ENCODE data around the gene SND1.

SND1 gene

GRCh38 chr7:127996253-127997071 is 344.5 kb downstream of the SND1 start:
- TF ChIP-seq, protein P1, sequence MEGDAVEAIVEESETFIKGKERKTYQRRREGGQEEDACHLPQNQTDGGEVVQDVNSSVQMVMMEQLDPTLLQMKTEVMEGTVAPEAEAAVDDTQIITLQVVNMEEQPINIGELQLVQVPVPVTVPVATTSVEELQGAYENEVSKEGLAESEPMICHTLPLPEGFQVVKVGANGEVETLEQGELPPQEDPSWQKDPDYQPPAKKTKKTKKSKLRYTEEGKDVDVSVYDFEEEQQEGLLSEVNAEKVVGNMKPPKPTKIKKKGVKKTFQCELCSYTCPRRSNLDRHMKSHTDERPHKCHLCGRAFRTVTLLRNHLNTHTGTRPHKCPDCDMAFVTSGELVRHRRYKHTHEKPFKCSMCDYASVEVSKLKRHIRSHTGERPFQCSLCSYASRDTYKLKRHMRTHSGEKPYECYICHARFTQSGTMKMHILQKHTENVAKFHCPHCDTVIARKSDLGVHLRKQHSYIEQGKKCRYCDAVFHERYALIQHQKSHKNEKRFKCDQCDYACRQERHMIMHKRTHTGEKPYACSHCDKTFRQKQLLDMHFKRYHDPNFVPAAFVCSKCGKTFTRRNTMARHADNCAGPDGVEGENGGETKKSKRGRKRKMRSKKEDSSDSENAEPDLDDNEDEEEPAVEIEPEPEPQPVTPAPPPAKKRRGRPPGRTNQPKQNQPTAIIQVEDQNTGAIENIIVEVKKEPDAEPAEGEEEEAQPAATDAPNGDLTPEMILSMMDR (IDR thresholded peaks at IDR 0.05; ENCODE audit: low read depth, low read length): no peak
- no peak overlapping the region for H3K4me3 ChIP-seq (ENCODE audit: low read depth, low read length)

- TF ChIP-seq, protein P1 (IDR thresholded peaks at IDR 0.05; ENCODE audit: low read depth, low read length): no peak
- no peak overlapping the region for H3K4me3 ChIP-seq (ENCODE audit: low read depth, low read length)
These were observed 345.4 kb downstream of the SND1 start for GRCh38 chr7:127997226-127997922.

DNA sequence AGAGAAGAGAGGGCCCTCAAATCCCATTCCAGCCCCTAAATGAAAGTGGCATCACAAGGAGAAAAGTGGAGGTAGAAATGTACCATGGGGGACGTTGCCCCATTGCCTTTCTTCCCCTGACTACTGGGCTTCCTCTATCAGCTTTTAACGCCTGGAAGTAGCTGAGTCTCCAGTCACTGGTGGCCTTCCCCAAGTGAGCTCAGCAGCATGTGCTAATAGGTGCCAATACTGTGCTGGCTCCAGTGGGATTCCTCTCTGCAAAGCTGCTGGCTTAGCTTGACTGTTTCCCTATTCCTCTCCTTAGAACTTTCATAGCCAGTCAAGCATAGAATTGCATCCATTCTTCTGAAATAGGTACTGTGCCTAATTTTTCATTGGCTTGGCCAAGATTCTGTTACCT is 346.7 kb downstream of the SND1 start:
- TF ChIP-seq, protein P1 (IDR thresholded peaks at IDR 0.05; ENCODE audit: low read depth, low read length): no peak
- H3K4me3 ChIP-seq (ENCODE audit: low read depth, low read length): no peak overlapping the region

- H3K4me3 ChIP-seq (ENCODE audit: low read depth, low read length): no peak overlapping the region
- TF ChIP-seq, protein P1 (IDR thresholded peaks at IDR 0.05; ENCODE audit: low read depth, low read length): no peak
These were observed 348.1 kb downstream of the SND1 start for GRCh38 chr7:128000048-128000447.

DNA sequence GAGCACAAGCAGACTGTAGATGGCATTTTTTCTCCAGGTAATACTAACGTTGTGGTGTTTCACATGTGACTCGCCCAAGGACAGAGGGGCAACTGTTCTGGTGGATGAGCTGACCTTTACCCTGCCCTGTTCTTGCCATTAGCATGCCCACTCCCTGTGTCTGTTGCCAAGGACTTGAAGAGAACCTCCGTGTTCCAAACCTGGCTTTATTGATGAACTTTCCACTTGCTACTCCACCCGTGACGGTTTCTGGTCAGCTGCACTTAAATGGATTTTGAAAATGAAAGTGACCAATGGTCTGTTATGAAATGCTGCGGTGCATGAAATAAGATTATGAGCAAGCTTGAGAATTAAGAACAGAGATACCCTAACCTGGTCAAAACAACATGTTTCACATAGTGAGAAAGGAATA is 348.9 kb downstream of the SND1 start:
- TF ChIP-seq, protein P1 (IDR thresholded peaks at IDR 0.05; ENCODE audit: low read depth, low read length): no peak
- H3K4me3 ChIP-seq (ENCODE audit: low read depth, low read length): no peak overlapping the region

DNA sequence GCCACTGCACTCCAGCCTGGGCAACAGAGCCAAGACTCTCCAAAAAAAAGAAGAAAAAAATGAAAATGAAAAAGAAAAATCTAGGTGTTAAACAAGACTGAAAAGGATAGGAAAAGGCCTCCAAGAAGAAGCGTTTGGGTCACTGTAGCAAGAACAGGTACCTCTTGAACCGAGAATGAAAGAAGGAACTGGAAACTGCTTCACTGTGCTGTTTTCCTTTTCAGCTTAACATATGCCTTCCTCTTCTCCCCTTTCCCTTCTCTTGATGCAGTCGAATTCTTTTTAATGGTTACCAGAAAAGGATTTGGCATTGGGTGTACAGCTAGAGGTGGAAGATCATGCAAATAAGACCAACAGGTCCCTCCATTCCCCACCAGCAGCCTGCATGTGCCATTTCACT is 351.2 kb downstream of the SND1 start:
- H3K4me3 ChIP-seq (ENCODE audit: low read depth, low read length): no peak overlapping the region
- TF ChIP-seq, protein P1 (IDR thresholded peaks at IDR 0.05; ENCODE audit: low read depth, low read length): no peak

DNA sequence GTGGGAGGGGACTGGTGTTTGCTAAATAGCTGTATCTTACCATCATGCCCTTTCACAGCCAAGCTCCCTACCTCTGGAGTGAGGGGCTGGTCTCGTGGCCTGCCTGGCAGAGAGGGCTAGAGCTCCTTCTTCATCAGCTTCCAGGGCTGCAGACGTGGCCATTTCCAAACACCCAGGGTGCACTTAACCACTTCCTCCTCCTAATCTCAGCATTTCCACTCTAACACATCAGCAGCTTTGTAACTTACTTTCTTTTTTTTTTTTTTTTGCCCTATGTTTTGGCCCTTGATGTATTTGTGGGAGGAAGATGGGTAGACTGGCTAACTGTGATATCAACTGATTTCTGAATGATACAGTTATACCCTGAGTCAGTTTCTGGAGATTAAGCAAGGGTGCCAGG is 351.8 kb downstream of the SND1 start:
- H3K4me3 ChIP-seq (ENCODE audit: low read depth, low read length): no peak overlapping the region
- TF ChIP-seq, protein P1 (IDR thresholded peaks at IDR 0.05; ENCODE audit: low read depth, low read length): no peak
